ENCODE data around the gene XPR1.

XPR1 gene

DNA sequence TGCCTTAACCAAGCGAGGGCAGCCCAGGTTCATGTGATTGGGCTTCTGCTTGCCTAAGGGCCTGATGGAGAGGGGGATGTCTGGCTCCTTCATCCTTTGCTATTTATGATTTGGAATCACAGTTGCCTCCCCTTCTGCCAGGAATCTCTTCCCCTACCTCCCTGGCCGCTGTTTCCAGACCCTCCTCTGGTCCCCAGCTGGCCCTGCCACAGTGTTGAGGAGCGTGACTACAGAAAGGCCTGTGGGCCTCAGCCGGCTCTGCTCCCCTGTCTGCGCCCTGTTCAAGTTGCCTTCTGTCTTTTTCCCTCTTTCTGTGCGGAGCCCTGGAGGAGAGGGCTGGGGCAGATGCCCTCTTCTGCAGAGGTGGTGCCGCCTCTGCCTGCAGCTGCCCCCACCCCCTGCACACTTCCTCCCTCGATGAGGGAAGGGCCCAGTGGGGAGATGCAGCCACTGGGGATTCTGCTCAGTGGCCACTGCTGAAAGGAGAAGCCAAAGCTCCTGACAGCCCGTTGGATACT lies 287.4 kb downstream of the XPR1 start:
- no peak for TF ChIP-seq CTCF (IDR thresholded peaks at IDR 0.05)
- no peak overlapping the region for H3K9ac ChIP-seq
- no peak overlapping the region for H2AFZ ChIP-seq
- H3K4me1 ChIP-seq, result no peaks in the 10 kb centered on the region
- H3K79me2 ChIP-seq, result no peaks in the 10 kb centered on the region
- no peak overlapping the region for H3K27ac ChIP-seq
- no peaks in the 10 kb centered on the region for H3K27me3 ChIP-seq (ENCODE audit: control insufficient read depth, insufficient read depth, low read length)
- no peaks in the 10 kb centered on the region for H3K9me3 ChIP-seq (ENCODE audit: control insufficient read depth, low read length)
- H3K36me3 ChIP-seq (ENCODE audit: control insufficient read depth, insufficient read depth, low read length), result no peaks in the 10 kb centered on the region
- no peak overlapping the region for H3K4me2 ChIP-seq (ENCODE audit: low read length)
- no peak overlapping the region for H3K4me3 ChIP-seq (ENCODE audit: low read depth, low read length)

DNA sequence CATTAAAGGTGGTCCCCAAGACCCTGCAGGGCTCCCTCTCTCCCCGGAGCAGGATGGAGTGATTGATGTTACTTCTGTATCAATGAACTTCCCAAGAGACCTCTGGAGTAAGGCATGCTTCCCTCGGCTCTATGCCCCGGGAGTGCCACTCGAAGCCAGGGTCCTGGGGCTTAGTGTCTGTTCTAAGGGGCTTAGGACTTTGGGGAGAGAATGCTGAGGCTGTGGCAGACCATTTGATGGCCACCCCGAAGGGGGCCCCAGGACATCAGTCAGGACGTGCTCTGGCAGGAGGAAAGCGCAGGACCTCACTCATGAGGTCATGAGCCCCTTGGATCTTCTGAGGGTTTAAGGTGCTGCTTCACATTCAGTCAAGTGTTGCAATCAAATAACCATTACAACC lies 288.4 kb downstream of the XPR1 start:
- no peak overlapping the region for H3K4me2 ChIP-seq (ENCODE audit: low read length)
- H3K4me3 ChIP-seq (ENCODE audit: low read depth, low read length), result no peak overlapping the region
- H3K9ac ChIP-seq, result no peak overlapping the region
- TF ChIP-seq CTCF (IDR thresholded peaks at IDR 0.05), result no peak
- no peak overlapping the region for H2AFZ ChIP-seq
- H3K79me2 ChIP-seq, result no peaks in the 10 kb centered on the region
- no peaks in the 10 kb centered on the region for H3K27me3 ChIP-seq (ENCODE audit: control insufficient read depth, insufficient read depth, low read length)
- no peaks in the 10 kb centered on the region for H3K4me1 ChIP-seq
- H3K9me3 ChIP-seq (ENCODE audit: control insufficient read depth, low read length), result no peaks in the 10 kb centered on the region
- no peak overlapping the region for H3K27ac ChIP-seq
- no peaks in the 10 kb centered on the region for H3K36me3 ChIP-seq (ENCODE audit: control insufficient read depth, insufficient read depth, low read length)

GRCh38 chr1:180920702-180921101 lies 288.9 kb downstream of the XPR1 start:
- no peaks in the 10 kb centered on the region for H3K36me3 ChIP-seq (ENCODE audit: control insufficient read depth, insufficient read depth, low read length)
- no peaks in the 10 kb centered on the region for H3K27me3 ChIP-seq (ENCODE audit: control insufficient read depth, insufficient read depth, low read length)
- no peak overlapping the region for H3K4me3 ChIP-seq (ENCODE audit: low read depth, low read length)
- no peak overlapping the region for H2AFZ ChIP-seq
- no peaks in the 10 kb centered on the region for H3K79me2 ChIP-seq
- no peaks in the 10 kb centered on the region for H3K9me3 ChIP-seq (ENCODE audit: control insufficient read depth, low read length)
- H3K4me1 ChIP-seq, result peaks cover under 1% of the 10 kb centered on the region
- H3K4me2 ChIP-seq (ENCODE audit: low read length), result no peak overlapping the region
- no peak for TF ChIP-seq CTCF (IDR thresholded peaks at IDR 0.05)
- no peak overlapping the region for H3K27ac ChIP-seq
- H3K9ac ChIP-seq, result no peak overlapping the region

DNA sequence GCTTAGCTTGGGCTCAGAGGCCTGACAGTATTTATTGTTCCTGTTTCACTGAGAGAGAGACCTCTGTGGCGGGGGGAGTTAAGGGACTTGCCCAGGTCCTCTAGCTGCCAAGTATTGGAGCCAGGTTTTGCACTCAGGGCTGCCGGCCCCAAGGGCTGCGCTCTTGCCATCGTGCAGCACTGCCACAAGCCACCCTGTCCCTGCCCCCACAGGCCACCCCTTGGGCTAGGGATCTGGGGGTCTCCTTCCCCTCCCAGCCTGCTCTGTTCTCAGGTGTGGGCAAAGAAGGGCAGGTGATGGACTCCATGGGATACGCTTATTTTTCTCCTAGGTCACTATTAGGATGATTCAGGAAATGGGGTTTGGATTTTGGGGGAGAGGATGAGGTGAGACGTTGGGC lies 289.6 kb downstream of the XPR1 start:
- peaks cover 6% of the 10 kb centered on the region for H3K4me1 ChIP-seq
- no peaks in the 10 kb centered on the region for H3K36me3 ChIP-seq (ENCODE audit: control insufficient read depth, insufficient read depth, low read length)
- H3K27me3 ChIP-seq (ENCODE audit: control insufficient read depth, insufficient read depth, low read length), result no peaks in the 10 kb centered on the region
- H3K4me2 ChIP-seq (ENCODE audit: low read length), result no peak overlapping the region
- no peaks in the 10 kb centered on the region for H3K79me2 ChIP-seq
- no peak for TF ChIP-seq CTCF (IDR thresholded peaks at IDR 0.05)
- no peak overlapping the region for H3K9ac ChIP-seq
- no peak overlapping the region for H3K27ac ChIP-seq
- H2AFZ ChIP-seq, result no peak overlapping the region
- no peak overlapping the region for H3K4me3 ChIP-seq (ENCODE audit: low read depth, low read length)
- no peaks in the 10 kb centered on the region for H3K9me3 ChIP-seq (ENCODE audit: control insufficient read depth, low read length)

DNA sequence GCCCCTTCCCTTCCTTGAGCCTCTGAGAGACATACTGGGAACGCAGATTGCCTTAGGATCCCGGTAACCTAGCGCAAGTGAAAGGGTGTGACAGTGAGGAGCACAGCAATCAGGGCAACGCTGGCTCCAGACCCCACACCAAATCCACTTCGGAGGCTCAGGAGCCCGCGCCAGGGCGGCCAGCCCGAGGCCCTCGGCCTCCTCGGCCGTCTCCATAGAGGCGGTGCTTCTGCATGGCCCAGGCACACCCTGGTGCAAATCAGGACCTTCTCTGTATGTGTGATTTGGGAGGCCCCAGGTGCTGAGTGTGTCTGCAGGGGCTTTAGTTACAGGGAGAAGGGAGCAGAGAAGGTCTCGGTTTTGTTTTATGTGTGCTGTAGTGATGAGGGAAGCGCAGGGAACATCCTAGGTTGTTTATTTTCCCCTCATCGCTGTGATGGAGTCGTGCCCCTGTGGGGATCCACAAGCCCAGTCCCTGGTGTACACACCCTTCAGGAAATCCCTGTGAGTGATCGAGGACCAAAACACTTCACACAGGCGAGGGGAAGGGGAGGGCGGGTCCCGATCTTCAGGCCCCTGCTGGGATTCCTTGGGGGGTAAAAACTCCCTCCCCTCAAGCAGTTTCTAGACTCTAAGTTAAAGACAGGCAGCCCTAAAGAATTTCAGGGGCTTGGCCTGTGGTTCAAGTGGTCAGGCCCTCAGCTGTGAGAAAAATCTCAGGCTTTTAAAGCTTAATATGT lies 290.2 kb downstream of the XPR1 start:
- H2AFZ ChIP-seq, result no peak overlapping the region
- H3K27me3 ChIP-seq (ENCODE audit: control insufficient read depth, insufficient read depth, low read length), result no peaks in the 10 kb centered on the region
- H3K4me2 ChIP-seq (ENCODE audit: low read length), result no peak overlapping the region
- H3K4me1 ChIP-seq, result peaks cover 12% of the 10 kb centered on the region
- H3K79me2 ChIP-seq, result no peaks in the 10 kb centered on the region
- H3K27ac ChIP-seq, result no peak overlapping the region
- H3K9me3 ChIP-seq (ENCODE audit: control insufficient read depth, low read length), result no peaks in the 10 kb centered on the region
- H3K9ac ChIP-seq, result no peak overlapping the region
- no peaks in the 10 kb centered on the region for H3K36me3 ChIP-seq (ENCODE audit: control insufficient read depth, insufficient read depth, low read length)
- no peak overlapping the region for H3K4me3 ChIP-seq (ENCODE audit: low read depth, low read length)
- TF ChIP-seq CTCF (IDR thresholded peaks at IDR 0.05), result no peak
